ENCODE data around the gene VPS25. TPM values are rescaled to one million over a fixed set of nuclear protein-coding genes. Genes with fewer than 3 reads are reported as not detected.
"Not testable (repeated sequence)": the region's sequence is repeated elsewhere in the genome, so short reads cannot be mapped to it uniquely, and the experiment has no call there.

VPS25 gene
- 10 to 100 TPM; 38.5 to 71.2 (median 56.3) TPM for total RNA-seq

DNA sequence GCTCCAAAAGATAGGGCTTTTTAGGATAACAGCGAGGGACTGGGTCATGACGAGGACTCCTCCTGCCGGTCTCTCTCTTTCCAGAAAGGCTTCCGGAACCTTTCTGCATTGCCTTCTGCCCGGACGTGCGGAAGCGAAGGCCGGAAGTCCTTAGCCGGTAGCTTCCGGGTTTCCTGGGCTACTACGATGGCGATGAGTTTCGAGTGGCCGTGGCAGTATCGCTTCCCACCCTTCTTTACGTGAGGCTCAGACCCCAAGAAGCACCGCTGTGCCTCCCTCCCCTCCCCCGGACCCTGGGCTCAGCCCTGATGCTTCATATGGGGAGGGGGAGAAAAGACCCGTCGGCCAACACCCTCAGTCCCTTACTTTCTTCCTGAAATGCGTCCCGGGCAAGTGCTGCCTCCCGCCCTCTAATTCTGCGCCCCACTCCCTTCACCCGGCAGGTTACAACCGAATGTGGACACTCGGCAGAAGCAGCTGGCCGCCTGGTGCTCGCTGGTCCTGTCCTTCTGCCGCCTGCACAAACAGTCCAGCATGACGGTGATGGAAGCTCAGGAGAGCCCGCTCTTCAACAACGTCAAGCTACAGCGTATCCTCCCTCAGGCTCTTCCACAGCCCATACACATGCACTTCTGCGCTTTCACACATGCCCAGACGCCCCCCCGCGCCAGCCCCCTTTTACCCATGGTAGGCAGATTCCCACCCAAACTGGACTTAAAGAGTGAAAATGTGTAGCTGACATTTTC is at the start of gene VPS25:
Gene VPS25 (plus strand): TSS at position 160 of the 746 bp plus-strand sequence. CDS start 27 bp downstream, at position 187.
- 1 to 2% methylated on average over 20 to 24 of the region's 39 CpGs for WGBS, 2 donors
- H3K4me1 ChIP-seq, result peaks cover 9 to 10% of the 10 kb centered on the region in 2 donors
- peak within 1 kb of the TSS; percentile 23 to 96 (median 75) for H3K4me3 ChIP-seq (replicated peaks in 1 of 3)
- intact Hi-C loops (cut with DNase I), result no loop called here
- H3K9me3 ChIP-seq, result no peaks in the 10 kb centered on the region
- peaks cover 19% of the 10 kb centered on the region in 2 donors for H3K36me3 ChIP-seq
- peak within 1 kb of the TSS; percentile 38 to 66 (median 60) for H3K27ac ChIP-seq
- H3K27me3 ChIP-seq, result no peaks in the 10 kb centered on the region
- peak in 1 of 2 donors; percentile 52 for TF ChIP-seq POLR2A (IDR thresholded peaks at IDR 0.05)
- TF ChIP-seq, protein P1, sequence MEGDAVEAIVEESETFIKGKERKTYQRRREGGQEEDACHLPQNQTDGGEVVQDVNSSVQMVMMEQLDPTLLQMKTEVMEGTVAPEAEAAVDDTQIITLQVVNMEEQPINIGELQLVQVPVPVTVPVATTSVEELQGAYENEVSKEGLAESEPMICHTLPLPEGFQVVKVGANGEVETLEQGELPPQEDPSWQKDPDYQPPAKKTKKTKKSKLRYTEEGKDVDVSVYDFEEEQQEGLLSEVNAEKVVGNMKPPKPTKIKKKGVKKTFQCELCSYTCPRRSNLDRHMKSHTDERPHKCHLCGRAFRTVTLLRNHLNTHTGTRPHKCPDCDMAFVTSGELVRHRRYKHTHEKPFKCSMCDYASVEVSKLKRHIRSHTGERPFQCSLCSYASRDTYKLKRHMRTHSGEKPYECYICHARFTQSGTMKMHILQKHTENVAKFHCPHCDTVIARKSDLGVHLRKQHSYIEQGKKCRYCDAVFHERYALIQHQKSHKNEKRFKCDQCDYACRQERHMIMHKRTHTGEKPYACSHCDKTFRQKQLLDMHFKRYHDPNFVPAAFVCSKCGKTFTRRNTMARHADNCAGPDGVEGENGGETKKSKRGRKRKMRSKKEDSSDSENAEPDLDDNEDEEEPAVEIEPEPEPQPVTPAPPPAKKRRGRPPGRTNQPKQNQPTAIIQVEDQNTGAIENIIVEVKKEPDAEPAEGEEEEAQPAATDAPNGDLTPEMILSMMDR (IDR thresholded peaks at IDR 0.05), result peak in 1 of 6 experiments; percentile 5
- peak; percentile 70 to 76 for DNase-seq

DNA sequence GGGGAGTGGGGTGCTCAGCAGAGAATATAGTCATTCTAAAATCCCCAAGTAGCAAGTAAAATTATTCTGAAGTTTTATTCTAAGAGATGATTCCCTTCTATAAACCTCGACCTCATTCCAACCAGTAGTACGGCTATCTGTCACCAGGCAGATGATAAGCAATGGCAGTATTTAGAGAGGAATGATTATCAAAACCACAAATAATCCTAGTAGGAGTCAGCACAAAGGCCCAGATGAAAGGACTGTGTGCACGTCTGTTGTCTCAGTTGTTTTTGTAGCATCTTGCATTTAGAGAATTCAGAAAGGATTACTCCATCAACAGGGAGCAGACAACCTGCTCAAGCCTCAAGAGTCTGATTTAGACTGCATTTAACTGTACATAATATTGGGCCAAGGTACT is 49.6 kb upstream of the VPS25 start:
- H3K27ac ChIP-seq, result no peak overlapping the region
- intact Hi-C loops (cut with DNase I), result loop anchor here (5.0 kb wide), 1 partner anchor 39 kb away; the partner anchor contains the start of gene RAMP2
- WGBS, 2 donors, result 96 to 99% methylated on average over 3 of the region's 3 CpGs
- DNase-seq, result no peak
- no peaks in the 10 kb centered on the region for H3K9me3 ChIP-seq
- TF ChIP-seq, protein P1 (IDR thresholded peaks at IDR 0.05), result no peak
- TF ChIP-seq POLR2A (IDR thresholded peaks at IDR 0.05), result no peak
- H3K36me3 ChIP-seq, result peaks cover 44 to 71% of the 10 kb centered on the region in 2 donors
- no peak overlapping the region for H3K4me3 ChIP-seq (replicated peaks in 1 of 3)
- H3K27me3 ChIP-seq, result no peaks in the 10 kb centered on the region
- no peaks in the 10 kb centered on the region for H3K4me1 ChIP-seq

DNA sequence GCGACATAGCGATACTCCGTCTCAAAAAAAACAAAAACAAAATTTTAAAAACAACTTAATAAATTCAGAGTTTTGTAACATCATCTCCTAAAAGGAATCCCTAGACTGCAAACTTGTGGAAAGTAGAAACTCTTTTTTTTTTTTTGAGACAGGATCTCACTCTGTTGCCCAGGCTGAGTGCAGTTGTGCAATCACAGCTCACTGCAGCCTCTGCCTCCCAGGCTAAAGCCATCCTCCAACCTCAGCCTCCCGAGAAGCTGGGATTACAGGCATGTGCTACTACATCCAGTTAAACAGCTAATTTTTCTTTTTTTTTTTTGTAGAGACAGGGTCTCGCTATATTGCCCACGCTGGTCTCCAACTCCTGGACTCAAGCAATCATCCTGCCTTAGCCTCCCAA is 48.1 kb upstream of the VPS25 start:
- TF ChIP-seq POLR2A (IDR thresholded peaks at IDR 0.05), result no peak
- TF ChIP-seq, protein P1 (IDR thresholded peaks at IDR 0.05), result no peak
- peaks cover 34 to 67% of the 10 kb centered on the region in 2 donors for H3K36me3 ChIP-seq
- no peaks in the 10 kb centered on the region for H3K27me3 ChIP-seq
- no peaks in the 10 kb centered on the region for H3K9me3 ChIP-seq
- H3K4me1 ChIP-seq, result no peaks in the 10 kb centered on the region
- intact Hi-C loops (cut with DNase I), result no loop called here
- WGBS, 2 donors, result 95 to 99% methylated on average over 6 of the region's 6 CpGs
- DNase-seq, result no peak
- H3K27ac ChIP-seq, result no peak overlapping the region
- no peak overlapping the region for H3K4me3 ChIP-seq (replicated peaks in 1 of 3)

DNA sequence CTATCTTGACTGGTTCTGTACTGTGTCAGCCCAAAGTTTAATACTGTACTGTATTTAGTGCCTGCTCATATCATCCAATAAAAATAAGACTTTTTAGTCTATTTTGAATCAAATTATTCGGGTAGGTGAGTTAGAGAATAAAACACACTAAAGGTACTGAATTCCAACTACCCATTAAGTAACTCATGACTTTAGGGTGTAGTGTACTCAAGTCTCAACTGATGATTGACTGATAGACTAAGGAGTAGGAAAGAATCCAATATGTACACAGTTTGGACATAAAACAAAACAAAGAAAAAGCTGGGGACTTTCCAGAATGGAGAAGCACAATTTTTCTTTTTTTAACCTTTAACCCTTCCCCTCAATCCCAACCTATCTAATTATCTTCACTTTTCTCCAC is 32.5 kb upstream of the VPS25 start:
- intact Hi-C loops (cut with DNase I), result no loop called here
- Histone ChIP-seq H3K9me3 (no peaks in the 10 kb centered on the region), H3K27ac (no peak overlapping the region), H3K4me3 (replicated peaks in 1 of 3) (no peak overlapping the region), H3K4me1 (peaks cover 10 to 29% of the 10 kb centered on the region in 2 donors), H3K36me3 (no peaks in the 10 kb centered on the region), H3K27me3 (no peaks in the 10 kb centered on the region)
- 68 to 81% methylated on average over 1 of the region's 1 CpG for WGBS, 2 donors
- no peak for DNase-seq
- no peak for TF ChIP-seq POLR2A (IDR thresholded peaks at IDR 0.05)
- TF ChIP-seq, protein P1 (IDR thresholded peaks at IDR 0.05), result no peak

DNA sequence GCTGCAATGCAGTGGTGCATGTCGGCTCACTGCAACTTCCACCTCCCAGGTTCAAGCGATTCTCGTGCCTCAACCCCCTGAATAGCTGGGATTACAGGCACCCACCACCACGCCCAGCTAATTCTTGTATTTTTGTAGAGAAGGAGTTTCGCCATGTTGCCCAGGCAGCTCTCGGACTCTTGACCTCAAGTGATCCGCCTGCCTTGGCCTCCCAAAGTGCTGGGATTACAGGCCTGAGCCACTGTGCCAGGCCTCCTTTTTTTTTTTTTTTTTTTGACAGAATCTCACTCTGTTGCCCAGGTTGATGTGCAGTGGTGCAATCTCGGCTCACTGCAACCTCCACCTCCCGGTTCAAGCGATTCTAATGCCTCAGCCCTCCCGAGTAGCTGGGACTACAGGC is 30.3 kb upstream of the VPS25 start:
- H3K4me1 ChIP-seq, result peaks cover 10 to 24% of the 10 kb centered on the region in 2 donors
- H3K4me3 ChIP-seq (replicated peaks in 1 of 3); H3K36me3 ChIP-seq; intact Hi-C loops (cut with DNase I); H3K27me3 ChIP-seq; H3K9me3 ChIP-seq: not testable (repeated sequence)
- H3K27ac ChIP-seq, result peak overlapping the region in 1 of 3 donors; percentile 93
- peak; percentile 30 to 33 for DNase-seq
- 63 to 70% methylated on average over 11 of the region's 11 CpGs for WGBS, 2 donors

Data from thyroid gland (tissue), 4 donors.